Liver (tissue), 9 donors: ENCODE measurements around the gene DNAJB6. TPM values are rescaled to one million over a fixed set of nuclear protein-coding genes. Genes with fewer than 3 reads are reported as not detected.

ENCODE experiments used
- DNase-seq: peaks from one replicate; pipeline ENCODE4 v3.0.0-alpha.2; 2017; ENCODE audit warnings: low spot score
- H3K27ac ChIP-seq, 2 donors: one replicate each; pipeline ENCODE4 v1.7.0; 2013; ENCODE audit warnings: inconsistent platforms in 2 of 2, low read length in 2 of 2, control low read depth in 1 of 2, low read depth in 1 of 2, mild to moderate bottlenecking in 1 of 2
- H3K27me3 ChIP-seq, 4 donors: one replicate each; pipeline versions ENCODE4 v1.6.1 to v1.7.0; 2013; ENCODE audit warnings: low read length in 3 of 4, inconsistent platforms in 1 of 4, mild to moderate bottlenecking in 1 of 4, moderate library complexity in 1 of 4; ENCODE audit not compliant: control insufficient read depth in 4 of 4, insufficient read depth in 4 of 4
- H3K36me3 ChIP-seq, 4 donors: one replicate each; pipeline versions ENCODE4 v1.6.1 to v1.7.0; 2013; ENCODE audit warnings: low read length in 3 of 4, mild to moderate bottlenecking in 3 of 4, low read depth in 1 of 4, moderate library complexity in 1 of 4; ENCODE audit not compliant: control insufficient read depth in 4 of 4, insufficient read depth in 3 of 4
- H3K4me1 ChIP-seq, 4 donors: one replicate each; pipeline versions ENCODE4 v1.6.1 to v1.7.0; 2013; ENCODE audit warnings: low read length in 3 of 4, mild to moderate bottlenecking in 3 of 4, moderate library complexity in 1 of 4; ENCODE audit not compliant: control insufficient read depth in 4 of 4, insufficient read depth in 4 of 4
- H3K4me3 ChIP-seq, 3 donors: one replicate each; pipeline versions ENCODE4 v1.6.1 to v1.7.0; 2013; ENCODE audit warnings: low read length in 3 of 3, control low read depth in 1 of 3, low read depth in 1 of 3, mild to moderate bottlenecking in 1 of 3
- H3K9ac ChIP-seq, 2 donors: one replicate each; pipeline ENCODE4 v1.7.0; 2013; ENCODE audit warnings: low read length in 2 of 2, mild to moderate bottlenecking in 2 of 2, moderate library complexity in 2 of 2, control low read depth in 1 of 2, low read depth in 1 of 2
- H3K9me3 ChIP-seq, 4 donors: one replicate each; pipeline versions ENCODE4 v1.6.1 to v1.7.0; 2013; ENCODE audit warnings: low read length in 3 of 4; ENCODE audit not compliant: control insufficient read depth in 4 of 4
- EGR1 ChIP-seq, 2 donors: IDR thresholded peaks; 2 replicates each; pipeline ENCODE4 v1.6.1; 2016 to 2018; ENCODE audit warnings: antibody characterized with exemption in 2 of 2, low read depth in 2 of 2
- FOXA1 ChIP-seq: IDR thresholded peaks from 2 replicates; pipeline ENCODE4 v1.6.1; 2016; ENCODE audit warnings: antibody characterized with exemption
- FOXA2 ChIP-seq: IDR thresholded peaks from 2 replicates; pipeline ENCODE4 v1.6.1; 2016; ENCODE audit warnings: antibody characterized with exemption
- GABPA ChIP-seq, 2 donors: IDR thresholded peaks in 1 of 2; conservative IDR thresholded peaks in 1 of 2; 2 replicates each; pipeline ENCODE4 v1.6.1; 2016; ENCODE audit warnings: antibody characterized with exemption in 2 of 2, mild to moderate bottlenecking in 1 of 2, moderate library complexity in 1 of 2
- HNF4A ChIP-seq, 2 donors: conservative IDR thresholded peaks; 2 replicates each; pipeline ENCODE4 v1.6.1; 2016; ENCODE audit warnings: antibody characterized with exemption in 2 of 2, mild to moderate bottlenecking in 2 of 2
- HNF4G ChIP-seq: IDR thresholded peaks from 2 replicates; pipeline ENCODE4 v1.6.1; 2016; ENCODE audit warnings: antibody characterized with exemption
- JUND ChIP-seq, 2 donors: IDR thresholded peaks; 2 replicates each; pipeline ENCODE4 v1.6.1; 2016; ENCODE audit warnings: antibody characterized with exemption in 2 of 2
- MAX ChIP-seq: IDR thresholded peaks from 2 replicates; pipeline ENCODE4 v1.6.1; 2016; ENCODE audit warnings: antibody characterized with exemption
- NR2F2 ChIP-seq: IDR thresholded peaks from 2 replicates; pipeline ENCODE4 v1.6.1; 2016; ENCODE audit warnings: antibody characterized with exemption
- RAD21 ChIP-seq, 2 donors: IDR thresholded peaks; 2 replicates each; pipeline ENCODE4 v1.6.1; 2016; ENCODE audit warnings: antibody characterized with exemption in 2 of 2, mild to moderate bottlenecking in 2 of 2
- REST ChIP-seq: IDR thresholded peaks from 2 replicates; pipeline ENCODE4 v1.6.1; 2016; ENCODE audit warnings: antibody characterized with exemption, mild to moderate bottlenecking
- RXRA ChIP-seq, 2 donors: IDR thresholded peaks; 2 replicates each; pipeline ENCODE4 v1.6.1; 2017 to 2018; ENCODE audit warnings: antibody characterized with exemption in 2 of 2, mild to moderate bottlenecking in 1 of 2
- SP1 ChIP-seq: IDR thresholded peaks from 2 replicates; pipeline ENCODE4 v1.6.1; 2018; ENCODE audit warnings: antibody characterized with exemption, mild to moderate bottlenecking
- TAF1 ChIP-seq: conservative IDR thresholded peaks from 2 replicates; pipeline ENCODE4 v1.6.1; 2016; ENCODE audit warnings: antibody characterized with exemption, mild to moderate bottlenecking
- YY1 ChIP-seq: IDR thresholded peaks from 2 replicates; pipeline ENCODE4 v1.6.1; 2016; ENCODE audit warnings: antibody characterized with exemption, mild to moderate bottlenecking
- WGBS: extraction: QIAGEN DNeasy Blood & Tissue Kit; methylation state at CpG from one replicate; pipeline ENCODE4 v1.1.7; 2013; 5-methylcytosine and 5-hydroxymethylcytosine counted together
- polyA plus RNA-seq, 2 donors: library from polyadenylated mRNA; stranded (reverse) in 1 of 2; unstranded in 1 of 2; fragments of 200-250 nt in 1 of 2; fragments of >200 nt in 1 of 2; fragmentation: Nextera tagmentation in 1 of 2; extraction: Ambion mirVana in 1 of 2; gene quantifications; one replicate each; pipeline versions ENCODE4 v1.2.1 to v1.2.3, GENCODE V29; 2013 to 2015
- total RNA-seq, 2 donors: library from RNA; depleted of rRNA; stranded (reverse); fragments of >200 nt; gene quantifications; one replicate each; pipeline ENCODE4 v1.2.3, GENCODE V29; 2014
- TF ChIP-seq, protein P1 (sequence below): IDR thresholded peaks from 2 replicates; pipeline ENCODE4 v1.6.1; 2016; ENCODE audit warnings: antibody characterized with exemption
- TF ChIP-seq, protein P2 (sequence below): fragments of 150-350 bp; IDR thresholded peaks from 2 replicates; pipeline ENCODE4 v1.5.1; 2017; ENCODE audit warnings: improper control_type of control experiment, low read depth, low read length; ENCODE audit not compliant: missing input control
- TF ChIP-seq, protein P3 (sequence below): IDR thresholded peaks from 2 replicates; pipeline ENCODE4 v1.6.1; 2016; ENCODE audit warnings: antibody characterized with exemption
- donor health status: healthy.
- donor health status: healthy.
- donor health status: healthy.
- donor health status: healthy.
- donor health status: healthy.

Gene DNAJB6
- total and polyA plus RNA-seq, 4 donors, result 26.5 to 46.6 (median 42.4) TPM

DNA sequence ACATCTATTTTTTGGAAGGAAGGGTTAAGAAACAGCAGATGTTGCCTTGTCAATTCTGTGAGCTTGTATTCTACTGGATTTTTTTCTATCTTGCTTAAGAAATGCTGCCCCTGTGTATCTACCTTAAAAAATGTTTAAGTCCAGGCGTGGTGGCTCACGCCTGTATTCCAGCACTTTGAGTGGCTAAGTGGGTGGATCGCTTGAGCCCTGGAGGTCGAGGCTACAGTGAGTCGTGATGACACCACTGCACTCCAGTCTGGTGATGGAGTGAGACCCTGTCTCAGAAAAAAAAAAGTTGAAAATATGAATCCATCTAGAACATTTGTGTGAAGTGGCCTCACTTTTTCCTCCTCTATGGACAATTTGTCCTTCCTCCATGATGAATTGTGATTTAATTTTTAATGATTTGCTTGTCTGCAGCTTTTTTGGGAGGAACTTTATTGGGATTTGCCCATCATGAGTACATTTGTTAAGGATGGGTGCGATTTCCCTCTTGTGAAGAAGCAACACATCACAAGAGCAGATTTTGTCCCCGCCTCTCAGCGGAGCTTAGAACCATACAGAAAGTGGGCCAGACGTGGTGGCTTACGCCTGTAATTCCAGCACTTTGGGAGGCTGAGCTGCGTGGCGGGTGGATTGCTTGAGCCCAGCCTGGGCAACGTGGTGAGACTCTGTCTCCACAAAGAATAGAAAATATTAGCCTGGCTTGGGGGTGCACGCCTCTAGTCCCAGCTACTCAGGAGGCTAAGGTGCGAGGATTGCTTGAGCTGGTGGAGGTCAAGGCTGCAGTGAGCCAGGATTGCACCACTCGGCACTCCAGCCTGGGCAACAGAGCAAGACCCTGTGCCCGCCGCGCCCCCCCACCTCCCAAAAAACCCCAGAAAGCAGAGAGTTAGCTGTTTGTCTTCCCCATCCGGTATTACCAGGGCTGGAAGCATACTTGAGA, 57.7 kb downstream of the DNAJB6 start:
- WGBS, result 97% methylated on average over 20 of the region's 20 CpGs
- no peaks in the 10 kb centered on the region for H3K27me3 ChIP-seq
- H3K9me3 ChIP-seq, result no peaks in the 10 kb centered on the region
- H3K4me3 ChIP-seq, result no peak overlapping the region
- no peak overlapping the region for H3K9ac ChIP-seq
- DNase-seq, result no peak
- H3K27ac ChIP-seq, result no peak overlapping the region
- TF ChIP-seq FOXA2 (no peak), TAF1 (no peak), HNF4G (no peak), EGR1 (IDR thresholded peaks at IDR 0.05; ENCODE audit: low read depth in 2 of 2) (no peak), MAX (no peak), REST (no peak), YY1 (no peak), SP1 (no peak), JUND (IDR thresholded peaks at IDR 0.05) (no peak), FOXA1 (no peak), NR2F2 (no peak), HNF4A (conservative IDR thresholded peaks at IDR 0.05) (no peak), RXRA (IDR thresholded peaks at IDR 0.05) (no peak), GABPA (IDR thresholded peaks at IDR 0.05 in 1 of 2, conservative IDR thresholded peaks at IDR 0.05 in 1 of 2) (no peak), RAD21 (IDR thresholded peaks at IDR 0.05) (no peak)
- TF ChIP-seq, protein P1, sequence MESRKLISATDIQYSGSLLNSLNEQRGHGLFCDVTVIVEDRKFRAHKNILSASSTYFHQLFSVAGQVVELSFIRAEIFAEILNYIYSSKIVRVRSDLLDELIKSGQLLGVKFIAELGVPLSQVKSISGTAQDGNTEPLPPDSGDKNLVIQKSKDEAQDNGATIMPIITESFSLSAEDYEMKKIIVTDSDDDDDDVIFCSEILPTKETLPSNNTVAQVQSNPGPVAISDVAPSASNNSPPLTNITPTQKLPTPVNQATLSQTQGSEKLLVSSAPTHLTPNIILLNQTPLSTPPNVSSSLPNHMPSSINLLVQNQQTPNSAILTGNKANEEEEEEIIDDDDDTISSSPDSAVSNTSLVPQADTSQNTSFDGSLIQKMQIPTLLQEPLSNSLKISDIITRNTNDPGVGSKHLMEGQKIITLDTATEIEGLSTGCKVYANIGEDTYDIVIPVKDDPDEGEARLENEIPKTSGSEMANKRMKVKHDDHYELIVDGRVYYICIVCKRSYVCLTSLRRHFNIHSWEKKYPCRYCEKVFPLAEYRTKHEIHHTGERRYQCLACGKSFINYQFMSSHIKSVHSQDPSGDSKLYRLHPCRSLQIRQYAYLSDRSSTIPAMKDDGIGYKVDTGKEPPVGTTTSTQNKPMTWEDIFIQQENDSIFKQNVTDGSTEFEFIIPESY, result no peak
- TF ChIP-seq, protein P2, sequence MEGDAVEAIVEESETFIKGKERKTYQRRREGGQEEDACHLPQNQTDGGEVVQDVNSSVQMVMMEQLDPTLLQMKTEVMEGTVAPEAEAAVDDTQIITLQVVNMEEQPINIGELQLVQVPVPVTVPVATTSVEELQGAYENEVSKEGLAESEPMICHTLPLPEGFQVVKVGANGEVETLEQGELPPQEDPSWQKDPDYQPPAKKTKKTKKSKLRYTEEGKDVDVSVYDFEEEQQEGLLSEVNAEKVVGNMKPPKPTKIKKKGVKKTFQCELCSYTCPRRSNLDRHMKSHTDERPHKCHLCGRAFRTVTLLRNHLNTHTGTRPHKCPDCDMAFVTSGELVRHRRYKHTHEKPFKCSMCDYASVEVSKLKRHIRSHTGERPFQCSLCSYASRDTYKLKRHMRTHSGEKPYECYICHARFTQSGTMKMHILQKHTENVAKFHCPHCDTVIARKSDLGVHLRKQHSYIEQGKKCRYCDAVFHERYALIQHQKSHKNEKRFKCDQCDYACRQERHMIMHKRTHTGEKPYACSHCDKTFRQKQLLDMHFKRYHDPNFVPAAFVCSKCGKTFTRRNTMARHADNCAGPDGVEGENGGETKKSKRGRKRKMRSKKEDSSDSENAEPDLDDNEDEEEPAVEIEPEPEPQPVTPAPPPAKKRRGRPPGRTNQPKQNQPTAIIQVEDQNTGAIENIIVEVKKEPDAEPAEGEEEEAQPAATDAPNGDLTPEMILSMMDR, result no peak
- TF ChIP-seq, protein P3, sequence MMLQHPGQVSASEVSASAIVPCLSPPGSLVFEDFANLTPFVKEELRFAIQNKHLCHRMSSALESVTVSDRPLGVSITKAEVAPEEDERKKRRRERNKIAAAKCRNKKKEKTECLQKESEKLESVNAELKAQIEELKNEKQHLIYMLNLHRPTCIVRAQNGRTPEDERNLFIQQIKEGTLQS, result no peak
- peaks cover 0 to 6% (median 0%) of the 10 kb centered on the region in 4 donors for H3K36me3 ChIP-seq
- H3K4me1 ChIP-seq, result peaks cover 0 to 13% (median 5%) of the 10 kb centered on the region in 4 donors
